Measurements from ENCODE around the gene RAB15. TPM values are rescaled to one million over a fixed set of nuclear protein-coding genes. Genes with fewer than 3 reads are reported as not detected.

Gene RAB15
- total and polyA plus RNA-seq, 12 donors: 8.2 to 94.3 (median 31.6) TPM

DNA sequence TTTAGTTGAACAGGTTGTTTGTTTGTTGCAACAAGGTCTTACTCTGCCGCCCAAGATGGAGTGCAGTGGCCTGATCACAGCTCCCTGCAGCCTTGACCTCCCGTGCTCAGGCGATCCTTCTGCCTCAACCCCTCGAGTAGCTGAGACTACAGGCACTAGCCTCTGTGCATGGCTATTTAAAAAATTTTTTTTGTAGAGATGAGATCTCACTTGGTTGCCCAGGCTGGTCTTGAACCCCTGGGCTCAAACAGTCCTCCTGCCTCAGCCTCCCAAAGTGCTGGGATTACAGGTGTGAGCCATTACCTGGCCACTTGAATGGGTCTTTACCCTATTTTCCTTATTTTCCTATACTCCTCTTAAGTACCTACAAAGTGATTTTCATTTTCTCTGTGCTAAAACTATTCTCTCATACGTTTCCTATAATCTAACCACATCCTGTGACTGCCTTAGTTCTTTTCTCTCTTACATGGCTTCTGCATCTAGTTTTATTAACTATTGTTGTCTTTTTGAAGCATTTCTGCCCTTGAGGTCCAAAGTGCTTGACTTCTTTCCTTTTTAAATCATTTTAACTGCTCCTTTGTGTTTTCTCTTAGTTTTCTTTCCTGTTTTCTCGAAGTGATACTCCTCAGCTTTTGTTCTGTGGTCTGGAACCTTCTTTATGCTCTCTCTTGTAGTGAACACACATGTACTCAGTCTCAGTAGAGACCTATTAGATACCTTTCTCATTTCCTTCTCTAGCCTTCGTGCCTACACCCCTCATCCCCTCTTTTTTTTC is 43.7 kb downstream of the RAB15 start:
- ATAC-seq: no peak
- intact Hi-C loops (cut with DNase I): no loop called here
- 84 to 88% methylated on average over 7 of the region's 7 CpGs for WGBS, 2 donors
- Histone ChIP-seq H3K4me1 (peaks cover 7 to 47% (median 33%) of the 10 kb centered on the region in 9 donors), H3K4me3 (no peak overlapping the region), H3K9me3 (no peaks in the 10 kb centered on the region), H3K27me3 (no peaks in the 10 kb centered on the region), H3K27ac (peak overlapping the region in 5 of 10 donors; percentile 56 to 75 (median 69)), H3K36me3 (peaks cover 0 to 97% (median 47%) of the 10 kb centered on the region in 9 donors)
- DNase-seq: no peak
- TF ChIP-seq, protein P1, sequence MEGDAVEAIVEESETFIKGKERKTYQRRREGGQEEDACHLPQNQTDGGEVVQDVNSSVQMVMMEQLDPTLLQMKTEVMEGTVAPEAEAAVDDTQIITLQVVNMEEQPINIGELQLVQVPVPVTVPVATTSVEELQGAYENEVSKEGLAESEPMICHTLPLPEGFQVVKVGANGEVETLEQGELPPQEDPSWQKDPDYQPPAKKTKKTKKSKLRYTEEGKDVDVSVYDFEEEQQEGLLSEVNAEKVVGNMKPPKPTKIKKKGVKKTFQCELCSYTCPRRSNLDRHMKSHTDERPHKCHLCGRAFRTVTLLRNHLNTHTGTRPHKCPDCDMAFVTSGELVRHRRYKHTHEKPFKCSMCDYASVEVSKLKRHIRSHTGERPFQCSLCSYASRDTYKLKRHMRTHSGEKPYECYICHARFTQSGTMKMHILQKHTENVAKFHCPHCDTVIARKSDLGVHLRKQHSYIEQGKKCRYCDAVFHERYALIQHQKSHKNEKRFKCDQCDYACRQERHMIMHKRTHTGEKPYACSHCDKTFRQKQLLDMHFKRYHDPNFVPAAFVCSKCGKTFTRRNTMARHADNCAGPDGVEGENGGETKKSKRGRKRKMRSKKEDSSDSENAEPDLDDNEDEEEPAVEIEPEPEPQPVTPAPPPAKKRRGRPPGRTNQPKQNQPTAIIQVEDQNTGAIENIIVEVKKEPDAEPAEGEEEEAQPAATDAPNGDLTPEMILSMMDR (IDR thresholded peaks at IDR 0.05): no peak

DNA sequence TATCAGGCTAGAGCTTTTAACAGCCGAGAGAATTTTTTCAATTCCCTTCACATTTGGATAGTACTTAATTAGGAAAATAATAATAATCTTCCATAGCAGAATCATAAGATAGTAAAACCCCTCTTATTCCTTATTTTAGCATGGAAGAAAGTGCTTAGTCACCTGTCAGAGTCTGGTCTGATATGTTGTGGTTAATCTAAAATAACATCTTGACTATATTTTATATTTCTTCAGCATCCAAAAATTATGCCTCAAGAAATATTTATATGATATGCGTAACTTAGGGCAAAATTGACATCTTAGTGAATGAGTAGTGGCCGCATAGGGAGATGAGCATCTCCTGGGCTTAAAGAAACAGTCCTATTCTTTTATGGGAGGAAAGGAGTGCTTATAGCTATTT is 45.1 kb downstream of the RAB15 start:
- Histone ChIP-seq H3K4me3 (no peak overlapping the region), H3K9me3 (no peaks in the 10 kb centered on the region), H3K4me1 (peaks cover 7 to 47% (median 33%) of the 10 kb centered on the region in 9 donors), H3K27ac (peak overlapping the region in 4 of 10 donors; percentile 7 to 61 (median 51)), H3K27me3 (no peaks in the 10 kb centered on the region), H3K36me3 (peaks cover 0 to 83% (median 38%) of the 10 kb centered on the region in 9 donors)
- 92 to 93% methylated on average over 3 of the region's 3 CpGs for WGBS, 2 donors
- ATAC-seq (no peak), DNase-seq (no peak)
- TF ChIP-seq, protein P1 (IDR thresholded peaks at IDR 0.05): no peak
- intact Hi-C loops (cut with DNase I): no loop called here

DNA sequence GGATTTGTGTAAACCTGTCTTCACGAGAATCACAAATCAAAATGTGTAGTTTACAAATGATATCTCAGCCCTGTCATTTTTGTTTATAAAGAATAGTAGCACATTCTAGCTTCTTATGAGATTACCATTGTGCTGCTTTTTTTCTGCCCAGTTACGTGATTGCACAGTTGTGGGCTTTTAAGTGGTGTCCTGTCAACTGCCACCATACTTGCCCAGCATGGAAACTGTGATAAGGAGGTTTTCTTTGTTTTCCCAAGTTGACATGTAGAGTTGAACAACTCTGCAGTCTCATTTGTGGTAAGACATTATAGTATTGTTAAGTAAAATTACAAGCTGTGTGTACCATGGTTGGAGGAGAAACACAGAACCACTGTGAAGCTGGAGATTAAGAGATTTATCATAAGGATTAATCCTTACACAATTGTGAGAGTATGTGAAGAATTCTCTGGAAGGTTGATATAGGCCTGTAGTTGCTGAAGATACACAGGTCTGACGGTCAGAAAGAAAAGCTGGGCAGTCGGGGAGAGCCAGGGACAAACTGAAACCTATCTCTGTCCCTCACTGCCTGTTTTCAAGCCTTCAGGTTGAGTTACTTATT is 45.6 kb downstream of the RAB15 start:
- TF ChIP-seq, protein P1 (IDR thresholded peaks at IDR 0.05): no peak
- H3K4me3 ChIP-seq: no peak overlapping the region
- H3K4me1 ChIP-seq: peaks cover 7 to 47% (median 33%) of the 10 kb centered on the region in 9 donors
- peaks cover 0 to 82% (median 36%) of the 10 kb centered on the region in 9 donors for H3K36me3 ChIP-seq
- intact Hi-C loops (cut with DNase I): no loop called here
- DNase-seq: no peak
- no peaks in the 10 kb centered on the region for H3K9me3 ChIP-seq
- peak overlapping the region in 4 of 10 donors; percentile 7 to 61 (median 51) for H3K27ac ChIP-seq
- H3K27me3 ChIP-seq: no peaks in the 10 kb centered on the region
- no peak for ATAC-seq
- WGBS, 2 donors: 68 to 73% methylated on average over 4 of the region's 4 CpGs

DNA sequence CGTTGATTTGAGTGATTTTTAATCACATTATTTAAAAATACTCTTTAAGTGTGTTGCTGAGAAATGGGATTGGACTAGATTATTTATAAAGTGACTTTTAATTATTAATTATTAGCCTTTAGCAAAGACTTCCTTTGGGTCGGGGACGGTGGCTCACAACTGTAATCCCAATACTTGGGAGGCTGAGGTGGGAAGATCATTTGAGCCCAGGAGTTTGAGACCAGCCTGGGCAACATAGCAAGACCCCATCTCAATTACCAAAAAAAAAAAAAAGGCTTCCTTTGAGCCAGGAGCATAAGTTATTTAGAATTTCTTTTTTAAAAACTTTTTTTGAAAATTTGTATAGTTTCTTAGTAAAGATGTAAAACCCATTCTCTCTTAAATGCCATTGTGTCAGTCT is 49.1 kb downstream of the RAB15 start:
- 86 to 90% methylated on average over 3 of the region's 3 CpGs for WGBS, 2 donors
- H3K4me3 ChIP-seq: no peak overlapping the region

More for the DNA sequence above, 49.1 kb downstream of the RAB15 start:
- Histone ChIP-seq H3K27ac (no peak overlapping the region), H3K4me1 (peaks cover 4 to 47% (median 34%) of the 10 kb centered on the region in 9 donors), H3K27me3 (no peaks in the 10 kb centered on the region), H3K36me3 (peaks cover 0 to 50% (median 25%) of the 10 kb centered on the region in 9 donors), H3K9me3 (no peaks in the 10 kb centered on the region)
- DNase-seq (no peak), ATAC-seq (no peak)
- intact Hi-C loops (cut with DNase I): no loop called here
- TF ChIP-seq, protein P1 (IDR thresholded peaks at IDR 0.05): no peak
